Stimulated activated CD4-positive, alpha-beta T cell treated with anti-CD3 and anti-CD28 coated beads, Interleukin-1b, Interleukin-23, amount 100 ng/mL, for 48 hours (primary cell): ENCODE data around the gene B4GALT4.
"Not testable (repeated sequence)": the region's sequence is repeated elsewhere in the genome, so short reads cannot be mapped to it uniquely, and the experiment has no call there.

Source experiments
- DNase-seq: peaks from one replicate; pipeline ENCODE4 v3.0.0-alpha.2; 2020

The B4GALT4 gene

GRCh38 chr3:119240591-119241434, at the start of gene B4GALT4:
Gene B4GALT4 (minus strand): TSS chr3:119240878. CDS start chr3:119230099, 10,779 bp downstream.
- DNase-seq: peak; percentile 73

GRCh38 chr3:119289404-119289770, 48.7 kb upstream of the B4GALT4 start:
- DNase-seq: no peak

GRCh38 chr3:119288669-119289403, 48.2 kb upstream of the B4GALT4 start:
- DNase-seq: no peak

DNA sequence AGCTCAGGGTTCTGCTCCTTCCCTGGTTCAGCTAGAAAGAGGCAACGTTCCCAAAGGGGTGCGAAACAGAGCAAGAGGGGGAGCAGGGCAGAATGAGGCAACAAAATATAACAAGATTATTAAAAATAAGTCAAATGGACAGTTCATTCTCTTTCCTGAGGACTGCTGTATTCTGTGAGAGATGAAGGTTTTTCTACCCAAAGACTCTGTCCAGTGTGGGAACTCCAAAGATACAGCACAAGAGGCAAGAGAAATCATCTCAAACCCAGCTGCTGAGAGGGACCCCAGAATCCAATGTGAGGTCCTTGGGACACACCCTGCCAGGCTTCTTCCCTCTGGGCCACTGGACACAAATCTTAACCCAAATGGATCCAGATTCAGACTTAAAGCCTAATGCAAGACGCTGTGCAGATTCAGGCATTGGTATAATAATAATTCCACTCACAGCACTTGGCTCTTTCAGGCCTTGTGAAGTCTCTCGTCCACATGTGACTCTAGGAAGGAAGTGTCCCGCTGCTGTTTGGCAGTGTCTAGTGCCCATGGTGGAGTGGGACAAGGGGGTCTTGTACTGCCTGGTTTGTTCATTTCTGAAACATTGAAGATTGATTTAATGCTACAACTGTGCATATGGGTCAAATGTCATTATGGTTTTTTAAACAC, 39.0 kb upstream of the B4GALT4 start:
- no peak for DNase-seq

- DNase-seq: no peak
Measured at GRCh38 chr3:119279101-119279554, 38.5 kb upstream of the B4GALT4 start.

DNA sequence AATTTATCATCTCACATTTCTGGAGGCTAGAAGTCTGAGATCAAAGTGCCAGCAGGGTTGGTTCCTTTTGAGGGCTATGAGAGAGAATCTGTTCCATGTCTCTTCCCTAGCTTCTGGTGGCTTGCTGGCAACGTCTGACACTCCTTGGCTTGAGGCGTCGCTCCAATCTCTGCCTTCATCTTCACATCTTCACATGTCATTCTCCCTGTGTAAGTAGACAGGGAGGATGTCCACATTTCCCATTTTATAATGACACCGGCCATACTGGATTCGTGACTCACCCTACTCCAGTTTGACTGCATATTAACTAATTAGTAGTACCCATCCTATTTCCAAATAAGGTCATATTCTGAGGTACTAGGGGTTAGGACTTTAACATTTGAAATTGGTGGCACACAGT, 36.0 kb upstream of the B4GALT4 start:
- DNase-seq: no peak

DNA sequence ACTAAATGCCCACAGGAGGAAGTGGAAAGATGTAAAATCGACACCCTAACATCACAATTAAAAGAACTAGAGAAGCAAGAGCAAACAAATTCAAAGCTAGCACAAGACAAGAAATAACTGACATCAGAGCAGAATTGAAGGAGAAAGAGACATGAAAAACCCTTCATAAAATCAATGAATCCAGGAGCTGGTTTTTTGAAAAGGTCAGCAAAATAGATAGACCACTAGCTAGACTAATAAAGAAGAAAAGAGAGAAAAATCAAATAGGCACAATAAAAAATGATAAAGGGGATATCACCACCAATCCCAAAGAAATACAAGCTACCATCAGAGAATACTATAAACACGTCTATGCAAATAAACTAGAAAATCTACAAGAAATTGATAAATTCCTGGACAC, 29.5 kb upstream of the B4GALT4 start:
- DNase-seq: not testable (repeated sequence)

DNA sequence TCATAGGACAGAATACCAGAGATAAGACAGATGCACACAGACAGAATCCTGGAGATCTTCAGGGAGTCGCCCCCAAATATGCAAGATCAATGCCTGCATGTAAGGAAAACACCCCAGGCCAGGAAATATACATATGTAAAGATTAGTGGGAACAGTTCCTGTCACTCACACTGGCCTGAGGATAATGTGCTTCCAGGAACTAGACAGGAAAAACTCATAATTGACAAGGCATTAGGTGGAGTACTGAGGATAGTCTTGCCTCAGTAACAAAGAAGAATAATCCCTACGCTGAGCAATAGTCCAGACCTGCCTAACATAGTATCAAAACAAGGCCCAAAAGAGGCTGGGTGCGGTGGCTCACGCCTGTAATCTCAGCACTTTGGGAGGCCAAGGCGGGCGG, 20.4 kb upstream of the B4GALT4 start:
- DNase-seq: no peak

- DNase-seq: no peak
Measured at GRCh38 chr3:119259821-119260220, 19.1 kb upstream of the B4GALT4 start.

DNA sequence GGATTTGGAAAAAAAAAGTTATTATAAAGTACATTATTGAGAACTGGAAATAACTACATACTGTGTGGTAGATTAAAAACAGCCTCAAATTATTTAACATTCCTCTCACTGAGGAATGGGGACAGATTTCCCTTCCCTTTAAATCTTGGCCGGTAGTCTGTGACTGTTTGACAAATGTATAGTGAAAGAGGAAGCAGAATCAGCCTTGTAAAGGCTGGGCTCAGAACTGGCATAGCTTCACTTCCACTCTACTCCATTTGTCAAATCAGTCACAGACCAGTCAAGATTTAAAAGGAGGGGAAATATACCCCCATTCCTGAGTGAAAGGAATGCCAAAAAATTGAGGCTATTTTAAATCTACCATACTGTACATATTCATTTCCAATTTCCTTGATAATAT, 18.2 kb upstream of the B4GALT4 start:
- no peak for DNase-seq

DNA sequence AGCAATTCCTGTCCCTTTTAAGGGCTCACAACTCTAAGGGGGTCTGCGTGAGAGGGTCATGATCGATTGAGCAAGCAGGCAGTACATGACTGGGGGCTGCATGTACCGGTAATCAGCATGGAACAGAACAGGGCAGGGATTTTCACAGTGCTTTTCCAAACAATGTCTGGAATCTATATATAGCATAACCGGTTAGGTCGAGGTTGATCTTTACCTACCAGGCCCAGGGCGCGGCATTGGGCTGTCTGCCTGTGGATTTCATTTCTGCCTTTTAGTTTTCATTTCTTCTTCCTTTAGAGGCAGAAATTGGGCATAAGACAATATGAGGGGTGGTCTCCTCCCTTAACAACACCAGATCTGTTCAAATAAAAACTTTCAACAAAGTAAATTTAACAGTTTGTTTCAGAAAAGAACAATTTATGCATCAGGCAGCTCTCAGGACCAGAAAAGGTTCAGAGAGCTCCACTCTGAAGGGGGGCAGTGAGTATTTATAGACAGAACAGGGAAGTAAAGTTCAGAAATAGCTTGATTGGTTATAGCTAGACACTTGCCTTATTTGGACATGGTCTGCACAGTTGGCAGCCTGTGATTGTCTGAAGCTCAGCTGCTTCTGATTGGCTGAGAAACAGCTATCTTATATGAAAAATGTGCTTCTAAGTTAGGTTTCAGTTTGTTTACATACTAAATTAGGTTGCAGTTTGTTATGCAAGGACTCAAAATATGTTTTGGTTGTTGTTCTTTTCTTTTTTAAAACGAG, 17.2 kb upstream of the B4GALT4 start:
- DNase-seq: no peak

- no peak for DNase-seq
Measured at GRCh38 chr3:119257111-119257510, 16.4 kb upstream of the B4GALT4 start.

DNA sequence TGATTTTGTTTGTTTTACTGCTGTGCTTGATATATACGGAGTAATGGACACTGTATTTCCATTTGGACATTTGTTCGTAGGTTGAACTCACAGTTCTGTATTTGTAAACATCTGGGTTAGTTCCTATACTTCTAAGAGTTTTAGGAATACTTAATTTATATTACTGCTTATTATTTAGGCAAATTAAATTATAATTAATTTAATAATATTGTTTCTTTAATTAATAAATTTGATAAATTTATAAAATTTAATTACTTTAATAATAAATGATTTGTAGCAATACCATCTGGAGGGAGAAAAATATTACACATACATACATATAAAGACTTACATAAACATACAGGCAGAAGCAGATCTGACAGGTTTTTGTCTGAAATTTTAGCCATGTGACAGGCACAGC, 14.5 kb upstream of the B4GALT4 start:
- DNase-seq: no peak

- no peak for DNase-seq
Measured at GRCh38 chr3:119245778-119246177, 5.1 kb upstream of the B4GALT4 start.

DNA sequence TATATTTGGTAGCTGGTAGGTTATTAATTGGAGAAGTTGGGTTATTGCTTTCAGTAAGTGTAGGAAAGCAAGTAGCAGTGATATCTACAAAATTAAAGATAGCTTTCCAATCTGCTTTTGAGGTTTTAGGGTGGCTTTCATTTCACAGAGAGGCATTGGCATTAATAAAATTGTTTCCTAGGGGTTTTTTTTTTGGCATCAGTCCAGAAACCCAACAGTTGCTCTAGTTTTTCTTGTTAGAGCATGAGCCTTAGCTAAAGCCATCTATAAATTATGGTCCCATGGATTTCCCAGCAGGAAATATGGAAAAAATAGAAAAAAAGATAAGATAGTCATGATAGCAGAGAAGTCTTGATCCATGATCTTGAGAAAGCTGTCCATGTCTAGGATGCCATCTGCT, 3.0 kb upstream of the B4GALT4 start:
- DNase-seq: no peak

DNA sequence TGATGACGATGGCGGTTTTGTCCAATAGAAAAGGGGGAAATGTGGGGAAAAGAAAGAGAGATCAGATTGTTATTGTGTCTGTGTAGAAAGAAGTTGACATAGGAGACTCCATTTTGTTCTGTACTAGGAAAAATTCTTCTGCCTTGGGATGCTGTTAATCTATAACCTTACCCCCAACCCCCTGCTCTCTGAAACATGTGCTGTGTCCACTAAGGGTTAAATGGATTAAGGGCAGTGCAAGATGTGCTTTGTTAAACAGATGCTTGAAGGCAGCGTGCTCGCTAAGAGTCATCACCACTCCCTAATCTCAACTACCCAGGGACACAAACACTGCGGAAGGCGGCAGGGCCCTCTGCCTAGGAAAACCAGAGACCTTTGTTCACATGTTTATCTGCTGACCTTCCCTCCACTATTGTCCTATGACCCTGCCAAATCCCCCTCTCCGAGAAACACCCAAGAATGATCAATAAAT, 2.4 kb upstream of the B4GALT4 start:
- DNase-seq: not testable (repeated sequence)

GRCh38 chr3:119242387-119243057, 1.8 kb upstream of the B4GALT4 start:
- DNase-seq: not testable (repeated sequence)

DNA sequence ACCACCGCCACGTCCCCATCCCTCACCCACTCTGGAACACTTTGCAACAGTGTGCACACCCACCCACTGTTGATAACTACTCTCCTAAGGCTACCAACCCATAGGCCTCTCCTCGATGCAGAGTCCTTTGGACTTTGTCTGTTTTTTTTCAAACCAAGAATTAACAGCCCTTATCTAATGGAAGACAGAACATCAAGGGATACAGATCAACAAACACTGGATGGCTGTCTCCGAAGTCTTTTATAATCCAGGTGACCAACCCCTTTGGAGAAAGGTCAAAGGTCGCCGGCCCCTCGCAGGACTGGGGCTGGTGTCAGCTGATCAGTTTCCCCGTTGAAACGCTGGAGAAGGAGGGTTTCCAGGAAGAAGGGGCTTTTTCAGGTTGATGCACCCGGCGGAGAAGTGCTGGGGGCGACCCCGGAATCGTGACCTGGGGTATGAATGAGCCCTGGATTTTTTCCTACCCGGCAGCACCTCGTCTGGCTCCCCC, 532 bp downstream of the B4GALT4 start:
- DNase-seq: peak; percentile 21

- no peak for DNase-seq
Measured at GRCh38 chr3:119239206-119239820, 1.4 kb downstream of the B4GALT4 start.

GRCh38 chr3:119238363-119238762, 2.3 kb downstream of the B4GALT4 start:
- no peak for DNase-seq

DNA sequence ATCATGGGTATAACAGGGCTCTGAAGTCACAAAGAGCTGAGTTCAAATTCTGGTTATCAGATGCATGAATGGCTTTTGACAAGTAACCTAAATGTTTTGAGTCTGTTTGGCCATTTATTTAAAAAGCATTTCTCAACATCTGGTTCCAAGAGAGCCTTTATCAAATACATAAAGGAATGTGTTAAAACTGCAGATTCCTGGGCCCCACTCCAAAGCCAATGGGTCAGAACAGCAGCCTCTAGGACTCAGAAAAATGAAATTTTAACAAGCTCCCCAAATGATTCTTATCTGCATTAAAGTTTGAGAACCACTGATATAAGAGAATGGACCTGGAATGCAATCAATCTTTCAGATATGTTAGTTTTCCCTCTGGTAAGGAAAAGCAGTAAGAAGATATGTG, 3.4 kb downstream of the B4GALT4 start:
- DNase-seq: no peak
